ENCODE data around the gene MRPL54. TPM values are rescaled to one million over a fixed set of nuclear protein-coding genes. Genes with fewer than 3 reads are reported as not detected.

Gene MRPL54
- polyA plus RNA-seq, 1 donor from 2014 or later: 74.7 TPM

DNA sequence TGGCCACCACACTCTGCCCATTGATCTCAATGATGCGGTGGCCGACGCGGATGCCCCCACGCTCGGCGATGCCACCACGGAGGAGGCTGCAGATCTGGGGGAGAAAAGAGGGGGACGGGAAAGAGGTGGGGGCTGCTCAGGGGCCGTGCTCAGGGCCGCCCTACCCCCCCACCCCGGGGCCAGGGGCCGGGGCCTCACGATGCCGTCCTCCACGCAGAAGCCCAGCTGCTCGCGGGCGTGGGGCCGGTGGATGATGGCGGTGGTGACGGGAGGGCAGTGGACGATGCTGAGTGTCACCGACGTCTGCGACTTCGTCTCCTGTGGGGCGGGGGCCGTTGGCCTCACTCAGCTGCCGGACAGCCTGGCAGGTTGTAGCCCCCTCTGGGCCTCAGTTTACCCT lies 11.2 kb upstream of the MRPL54 start:
- Histone ChIP-seq H3K9me3 (ENCODE audit: low read length) (no peaks in the 10 kb centered on the region), H3K27me3 (ENCODE audit: insufficient read depth, low read depth, low read length) (no peaks in the 10 kb centered on the region), H3K4me3 (ENCODE audit: low read length) (no peak overlapping the region), H3F3A (ENCODE audit: insufficient read depth, low read length, poor library complexity, severe bottlenecking) (no peaks in the 10 kb centered on the region), H3K79me2 (replicated peaks; ENCODE audit: insufficient read depth, low read length) (no peaks in the 10 kb centered on the region), H3K27ac (ENCODE audit: low read length) (no peak overlapping the region), H3K9me2 (ENCODE audit: insufficient read depth, low read length) (no peaks in the 10 kb centered on the region), H3K4me2 (ENCODE audit: low read length) (no peak overlapping the region), H2AFZ (ENCODE audit: low read depth, low read length) (no peak overlapping the region), H3K9ac (ENCODE audit: low read length) (no peak overlapping the region), H4K20me1 (ENCODE audit: insufficient read depth) (no peaks in the 10 kb centered on the region), H3K36me3 (ENCODE audit: insufficient read depth, low read length) (no peaks in the 10 kb centered on the region)
- TF ChIP-seq CTCF (IDR thresholded peaks at IDR 0.05; ENCODE audit: poor library complexity, severe bottlenecking) (no peak), REST (IDR thresholded peaks at IDR 0.05; ENCODE audit: borderline replicate concordance) (no peak), SMC3 (conservative IDR thresholded peaks at IDR 0.05; ENCODE audit: poor library complexity) (no peak), TAF1 (IDR thresholded peaks at IDR 0.05; ENCODE audit: low read depth) (no peak), POLR2AphosphoS5 (IDR thresholded peaks at IDR 0.05) (no peak), EZH2 (IDR thresholded peaks at IDR 0.05; ENCODE audit: borderline replicate concordance, insufficient read depth, low read length, poor library complexity, severe bottlenecking) (no peak), RAD21 (conservative IDR thresholded peaks at IDR 0.05) (no peak), EP300 (conservative IDR thresholded peaks at IDR 0.05; ENCODE audit: poor library complexity, severe bottlenecking) (no peak), MXI1 (conservative IDR thresholded peaks at IDR 0.05; ENCODE audit: poor library complexity, severe bottlenecking) (no peak)

- no peaks in the 10 kb centered on the region for H3K36me3 ChIP-seq (ENCODE audit: insufficient read depth, low read length)
- no peak overlapping the region for H2AFZ ChIP-seq (ENCODE audit: low read depth, low read length)
- no peaks in the 10 kb centered on the region for H3K79me2 ChIP-seq (replicated peaks; ENCODE audit: insufficient read depth, low read length)
- H4K20me1 ChIP-seq (ENCODE audit: insufficient read depth): no peaks in the 10 kb centered on the region
- H3K9me3 ChIP-seq (ENCODE audit: low read length): no peaks in the 10 kb centered on the region
- no peaks in the 10 kb centered on the region for H3F3A ChIP-seq (ENCODE audit: insufficient read depth, low read length, poor library complexity, severe bottlenecking)
- TF ChIP-seq EP300 (conservative IDR thresholded peaks at IDR 0.05; ENCODE audit: poor library complexity, severe bottlenecking): no peak
- no peak for TF ChIP-seq RAD21 (conservative IDR thresholded peaks at IDR 0.05)
- no peak for TF ChIP-seq CTCF (IDR thresholded peaks at IDR 0.05; ENCODE audit: poor library complexity, severe bottlenecking)
- TF ChIP-seq POLR2AphosphoS5 (IDR thresholded peaks at IDR 0.05): no peak
- TF ChIP-seq EZH2 (IDR thresholded peaks at IDR 0.05; ENCODE audit: borderline replicate concordance, insufficient read depth, low read length, poor library complexity, severe bottlenecking): no peak
- H3K9ac ChIP-seq (ENCODE audit: low read length): no peak overlapping the region
- H3K4me2 ChIP-seq (ENCODE audit: low read length): no peak overlapping the region
- H3K27ac ChIP-seq (ENCODE audit: low read length): no peak overlapping the region
- H3K27me3 ChIP-seq (ENCODE audit: insufficient read depth, low read depth, low read length): no peaks in the 10 kb centered on the region
- H3K4me3 ChIP-seq (ENCODE audit: low read length): no peak overlapping the region
- H3K9me2 ChIP-seq (ENCODE audit: insufficient read depth, low read length): no peaks in the 10 kb centered on the region
Observed at GRCh38 chr19:3752492-3752891, 10.0 kb upstream of the MRPL54 start.

All from neural cell (in vitro differentiated cells).